Activated T-helper 1 cell treated with anti-CD3 and anti-CD28 coated beads, Interleukin-12 subunit alpha, Interleukin-12 subunit beta, Interleukin-2, Interleukin-4 antibody, amounts not matched to agents 30 ng/mL and 10 ng/mL and 1 ng/mL, durations not matched to agents 14 hours and 24 hours and 36 hours (primary cell): ENCODE measurements around the gene PKLR. TPM values are rescaled to one million over a fixed set of nuclear protein-coding genes. Genes with fewer than 3 reads are reported as not detected.

Source experiments
- DNase-seq: peaks from one replicate; pipeline ENCODE4 v3.0.0; 2021; ENCODE audit warnings: low spot score
- H3K27ac Mint-ChIP-seq: one replicate; pipeline ENCODE4 v1.8.0; 2021; ENCODE audit warnings: mild to moderate bottlenecking, mixed read lengths
- H3K27me3 Mint-ChIP-seq: one replicate; pipeline ENCODE4 v1.8.0; 2022; ENCODE audit warnings: mild to moderate bottlenecking, moderate library complexity, mixed read lengths; ENCODE audit not compliant: insufficient read depth
- H3K36me3 Mint-ChIP-seq: one replicate; pipeline ENCODE4 v1.8.0; 2021; ENCODE audit warnings: low read depth, mixed read lengths
- H3K4me1 Mint-ChIP-seq: one replicate; pipeline ENCODE4 v1.8.0; 2021; ENCODE audit warnings: low read depth, mixed read lengths
- H3K4me3 Mint-ChIP-seq: one replicate; pipeline ENCODE4 v1.8.0; 2021; ENCODE audit warnings: mild to moderate bottlenecking, moderate library complexity, mixed read lengths
- H3K9me3 Mint-ChIP-seq: one replicate; pipeline ENCODE4 v1.8.0; 2021; ENCODE audit warnings: mixed read lengths
- intact Hi-C: fragments of 100-400 bp; cut with micrococcal nuclease; formaldehyde crosslinking; loops from one replicate; pipeline ENCODE4 v1.15.1; 2024
- total RNA-seq: library from RNA; stranded (reverse); gene quantifications from 2 replicates; pipeline ENCODE4 v1.2.3, GENCODE V29; 2022

Gene PKLR
- total RNA-seq, 1 donor from 2014 or later, result 0.05 TPM

DNA sequence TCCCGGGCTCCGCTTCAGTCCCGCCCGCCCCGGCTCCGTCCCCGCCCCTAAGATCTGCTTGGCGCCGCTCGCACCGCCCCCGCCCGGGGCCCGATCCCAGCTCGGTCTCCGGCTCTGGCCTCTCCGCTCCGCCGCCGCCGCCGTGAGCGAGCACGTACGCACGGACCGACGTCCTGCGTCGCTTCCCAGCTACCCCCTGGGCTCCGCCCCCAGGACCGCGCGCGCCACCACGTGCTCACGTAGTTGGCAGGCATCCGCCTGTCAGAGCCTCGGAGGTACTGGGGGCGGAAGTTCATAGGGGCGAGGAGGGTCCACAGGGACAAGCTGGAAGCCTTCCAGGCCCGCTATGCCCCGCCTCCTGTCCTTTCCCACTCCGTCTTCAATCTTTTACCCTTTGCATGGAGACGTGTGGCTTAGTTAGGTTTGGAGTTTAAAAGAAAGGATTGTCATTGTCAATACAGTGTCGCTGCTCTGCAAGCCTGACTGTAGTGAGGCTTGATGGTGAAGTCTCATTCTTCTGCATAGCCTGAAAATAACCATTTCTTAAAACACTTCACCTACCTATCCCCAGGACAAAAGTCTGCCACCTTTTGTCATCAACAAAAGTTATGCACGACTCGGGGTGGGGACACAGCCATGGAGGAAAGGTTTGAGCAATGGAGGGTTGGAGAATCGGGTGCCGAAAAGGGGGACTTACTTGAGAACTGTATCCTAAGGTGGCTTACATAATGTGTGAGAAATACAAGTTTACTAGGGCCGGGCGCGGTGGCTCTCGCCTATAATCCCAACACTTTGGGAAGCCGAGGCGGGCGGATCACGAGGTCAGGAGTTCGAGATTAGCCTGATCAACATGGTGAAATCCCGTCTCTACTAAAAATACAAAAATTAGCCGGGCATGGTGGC, 27.6 kb downstream of the PKLR start, which contains the start of gene CLK2:
CLK2 (minus strand) TSS at position 162 of the 903 bp plus-strand sequence. CDS start 2,527 bp downstream, outside the sequence.
- Mint-ChIP-seq H3K36me3 (peaks cover 29% of the 10 kb centered on the region), H3K27ac (peak within 1 kb of the TSS; percentile 94), H3K4me1 (peaks cover 47% of the 10 kb centered on the region), H3K9me3 (no peaks in the 10 kb centered on the region), H3K4me3 (peak within 1 kb of the TSS; percentile 90), H3K27me3 (peaks cover 5% of the 10 kb centered on the region)
- intact Hi-C loops, result loop anchor here (1.0 to 10.0 kb wide), 6 partner anchors 11 to 781 kb away; partner anchors contain the start of genes FDPS, LAMTOR2, MTX1 and SCAMP3
- peak; percentile 96 for DNase-seq

GRCh38 chr1:155272466-155273342, 28.5 kb downstream of the PKLR start:
- intact Hi-C loops, result loop anchor here (1.0 to 10.0 kb wide), 6 partner anchors 10 to 782 kb away; partner anchors contain the start of genes FDPS, LAMTOR2, MTX1 and SCAMP3
- no peaks in the 10 kb centered on the region for H3K9me3 Mint-ChIP-seq
- no peak for DNase-seq
- peaks cover 41% of the 10 kb centered on the region for H3K4me1 Mint-ChIP-seq
- H3K4me3 Mint-ChIP-seq, result peak overlapping the region; percentile 90
- peaks cover 2% of the 10 kb centered on the region for H3K27me3 Mint-ChIP-seq
- peak overlapping the region; percentile 94 for H3K27ac Mint-ChIP-seq
- H3K36me3 Mint-ChIP-seq, result peaks cover 38% of the 10 kb centered on the region

- H3K36me3 Mint-ChIP-seq, result peaks cover 63% of the 10 kb centered on the region
- H3K4me1 Mint-ChIP-seq, result peaks cover 24% of the 10 kb centered on the region
- intact Hi-C loops, result no loop called here
- DNase-seq, result no peak
- no peak overlapping the region for H3K27ac Mint-ChIP-seq
- no peaks in the 10 kb centered on the region for H3K9me3 Mint-ChIP-seq
- no peaks in the 10 kb centered on the region for H3K27me3 Mint-ChIP-seq
- no peak overlapping the region for H3K4me3 Mint-ChIP-seq
Observed at GRCh38 chr1:155269381-155269780, 31.9 kb downstream of the PKLR start.

- Mint-ChIP-seq H3K36me3 (peaks cover 66% of the 10 kb centered on the region), H3K4me3 (no peak overlapping the region), H3K27me3 (no peaks in the 10 kb centered on the region), H3K27ac (peak overlapping the region; percentile 23), H3K4me1 (peaks cover 23% of the 10 kb centered on the region), H3K9me3 (no peaks in the 10 kb centered on the region)
- intact Hi-C loops, result no loop called here
- no peak for DNase-seq
Observed at GRCh38 chr1:155268630-155269029, 32.6 kb downstream of the PKLR start.

- Mint-ChIP-seq H3K27ac (no peak overlapping the region), H3K36me3 (peaks cover 72% of the 10 kb centered on the region), H3K4me3 (no peak overlapping the region), H3K9me3 (no peaks in the 10 kb centered on the region), H3K27me3 (no peaks in the 10 kb centered on the region), H3K4me1 (peaks cover 27% of the 10 kb centered on the region)
- DNase-seq, result no peak
- intact Hi-C loops, result no loop called here
Observed at GRCh38 chr1:155267373-155267772, 33.9 kb downstream of the PKLR start.

DNA sequence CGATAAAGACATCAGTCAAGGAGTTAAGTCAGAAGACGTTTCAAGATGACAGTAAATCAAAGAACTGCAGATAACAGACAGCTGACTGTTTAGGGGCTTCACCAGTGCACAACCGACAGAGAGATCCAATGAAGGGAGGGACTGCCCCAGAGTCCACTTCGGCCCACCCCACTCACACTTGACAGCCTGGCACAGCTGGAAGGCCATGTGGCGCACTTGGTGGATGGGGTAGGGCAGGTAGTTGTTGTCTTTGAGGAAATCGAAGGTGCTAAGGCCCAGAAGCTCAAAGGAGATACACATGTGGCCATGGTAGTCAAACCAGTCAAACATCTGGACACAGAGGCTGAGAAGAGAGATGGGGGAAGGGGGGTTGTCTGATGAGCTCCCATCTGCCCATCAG, 34.7 kb downstream of the PKLR start:
- Mint-ChIP-seq H3K4me1 (peaks cover 27% of the 10 kb centered on the region), H3K36me3 (peaks cover 70% of the 10 kb centered on the region), H3K9me3 (no peaks in the 10 kb centered on the region), H3K4me3 (no peak overlapping the region), H3K27me3 (no peaks in the 10 kb centered on the region), H3K27ac (no peak overlapping the region)
- intact Hi-C loops, result no loop called here
- DNase-seq, result no peak

DNA sequence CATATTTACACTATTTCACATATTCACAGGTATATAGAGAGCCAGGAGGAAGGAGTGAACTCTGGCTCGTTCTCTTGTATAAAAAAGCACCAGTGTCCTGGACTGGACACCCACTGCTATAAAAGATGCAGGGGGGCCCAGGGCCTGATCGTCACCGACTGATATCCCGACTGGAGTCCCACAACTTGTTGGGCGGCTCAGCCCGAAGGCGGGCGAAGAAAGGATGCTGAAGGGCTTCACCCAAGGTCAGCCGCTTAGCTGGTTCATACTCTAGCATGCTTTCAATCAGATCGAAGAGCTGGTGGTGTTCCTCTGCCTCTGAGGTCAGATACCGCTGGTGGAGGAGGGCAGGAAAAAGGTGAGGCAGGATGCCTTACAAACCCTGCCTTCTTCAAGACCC, 38.2 kb downstream of the PKLR start:
- no peaks in the 10 kb centered on the region for H3K27me3 Mint-ChIP-seq
- no peak for DNase-seq
- peak overlapping the region; percentile 24 for H3K27ac Mint-ChIP-seq
- H3K4me3 Mint-ChIP-seq, result peak overlapping the region; percentile 19
- no peaks in the 10 kb centered on the region for H3K9me3 Mint-ChIP-seq
- peaks cover 60% of the 10 kb centered on the region for H3K36me3 Mint-ChIP-seq
- peaks cover 32% of the 10 kb centered on the region for H3K4me1 Mint-ChIP-seq
- intact Hi-C loops, result loop anchor here (5.0 kb wide), 2 partner anchors 56 to 424 kb away; partner anchors contain the start of genes DAP3, MTX1, THBS3 and YY1AP1

- H3K9me3 Mint-ChIP-seq, result no peaks in the 10 kb centered on the region
- intact Hi-C loops, result loop anchor here (1.0 to 5.0 kb wide), 10 partner anchors 11 to 595 kb away; partner anchors contain the start of genes CLK2, DAP3, FDPS and GON4L
- peak; percentile 88 for DNase-seq
- no peaks in the 10 kb centered on the region for H3K27me3 Mint-ChIP-seq
- H3K4me1 Mint-ChIP-seq, result peaks cover 38% of the 10 kb centered on the region
- peak within 1 kb of the TSS; percentile 88 for H3K27ac Mint-ChIP-seq
- H3K36me3 Mint-ChIP-seq, result peaks cover 56% of the 10 kb centered on the region
- H3K4me3 Mint-ChIP-seq, result peak within 1 kb of the TSS; percentile 90
Observed at GRCh38 chr1:155261852-155262673, 39.2 kb downstream of the PKLR start, which contains the start of gene SCAMP3. Gene SCAMP3 (minus strand): TSS chr1:155262360. CDS start chr1:155262151, 209 bp downstream.

DNA sequence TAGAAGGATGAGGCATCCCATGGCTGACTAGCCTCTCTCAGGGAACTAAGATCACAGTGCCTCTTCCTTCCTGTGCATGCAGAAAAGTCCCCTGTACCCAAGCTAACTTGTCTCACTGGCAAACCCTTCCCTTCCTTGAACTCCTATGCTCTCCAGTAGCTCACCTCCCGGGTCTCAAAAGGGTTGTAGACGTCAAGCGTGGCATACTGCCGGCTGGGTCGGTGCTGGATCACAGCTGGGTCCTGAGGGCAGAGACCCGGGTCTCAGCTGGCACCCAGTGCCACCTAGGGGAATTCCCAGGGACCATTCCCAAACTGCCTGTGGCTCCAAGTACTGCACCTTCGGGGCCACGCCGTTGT, 39.8 kb downstream of the PKLR start:
- Mint-ChIP-seq H3K4me1 (peaks cover 44% of the 10 kb centered on the region), H3K4me3 (peak overlapping the region; percentile 90), H3K36me3 (peaks cover 58% of the 10 kb centered on the region), H3K27ac (peak overlapping the region; percentile 88), H3K9me3 (no peaks in the 10 kb centered on the region), H3K27me3 (no peaks in the 10 kb centered on the region)
- peak; percentile 18 for DNase-seq
- intact Hi-C loops, result loop anchor here (5.0 kb wide), 2 partner anchors 54 to 426 kb away; partner anchors contain the start of genes DAP3, MTX1, THBS3 and YY1AP1

GRCh38 chr1:155260276-155260675, 41.0 kb downstream of the PKLR start:
- DNase-seq, result no peak
- Mint-ChIP-seq H3K27me3 (no peaks in the 10 kb centered on the region), H3K9me3 (no peaks in the 10 kb centered on the region), H3K4me1 (peaks cover 52% of the 10 kb centered on the region), H3K27ac (peak overlapping the region; percentile 49), H3K4me3 (peak overlapping the region; percentile 90), H3K36me3 (peaks cover 55% of the 10 kb centered on the region)
- intact Hi-C loops, result loop anchor here (5.0 kb wide), 2 partner anchors 53 to 427 kb away; partner anchors contain the start of genes DAP3, MTX1, THBS3 and YY1AP1

DNA sequence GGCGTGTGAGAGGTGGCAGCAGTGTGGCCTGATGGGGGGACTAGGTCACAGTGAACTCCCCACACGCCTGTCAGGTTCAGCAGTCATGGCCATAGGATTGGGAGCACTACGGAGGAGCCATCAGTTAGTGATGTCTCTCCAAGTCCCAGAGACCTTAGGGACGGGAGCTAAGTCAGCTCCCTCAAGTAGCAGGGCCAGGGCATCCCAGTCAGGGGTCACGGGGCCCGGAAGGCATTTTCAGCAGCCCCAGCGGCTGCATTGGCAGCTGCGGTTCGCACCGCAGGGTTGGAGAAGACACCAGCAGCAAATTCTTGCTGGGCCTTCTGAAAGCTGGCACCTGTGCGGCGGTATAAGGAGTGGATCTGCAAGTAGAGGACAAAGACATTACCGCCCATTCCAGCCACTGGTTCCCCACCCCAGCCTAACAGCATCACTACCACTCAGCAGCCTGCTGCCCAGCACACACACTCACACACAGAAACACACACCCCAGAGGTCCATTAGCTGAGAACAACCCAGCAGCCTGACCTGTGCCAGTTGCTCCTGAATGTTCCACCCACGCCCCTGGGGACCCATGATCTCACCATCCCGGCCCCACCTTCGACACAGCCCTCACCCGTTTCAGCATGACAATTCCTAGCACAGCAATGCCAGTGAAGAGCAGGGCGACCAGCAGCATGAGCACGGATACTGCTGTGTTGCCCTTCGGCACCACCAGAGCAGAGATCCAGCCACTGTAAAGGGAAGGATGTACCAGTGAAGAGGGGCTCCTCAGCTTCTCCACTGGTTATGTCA, 45.0 kb downstream of the PKLR start:
- H3K27ac Mint-ChIP-seq, result peak overlapping the region; percentile 64
- DNase-seq, result no peak
- intact Hi-C loops, result no loop called here
- H3K36me3 Mint-ChIP-seq, result peaks cover 30% of the 10 kb centered on the region
- H3K4me3 Mint-ChIP-seq, result peak overlapping the region; percentile 79
- peaks cover 48% of the 10 kb centered on the region for H3K4me1 Mint-ChIP-seq
- no peaks in the 10 kb centered on the region for H3K27me3 Mint-ChIP-seq
- no peaks in the 10 kb centered on the region for H3K9me3 Mint-ChIP-seq
